ENCODE data around the gene DNAAF3.

DNA sequence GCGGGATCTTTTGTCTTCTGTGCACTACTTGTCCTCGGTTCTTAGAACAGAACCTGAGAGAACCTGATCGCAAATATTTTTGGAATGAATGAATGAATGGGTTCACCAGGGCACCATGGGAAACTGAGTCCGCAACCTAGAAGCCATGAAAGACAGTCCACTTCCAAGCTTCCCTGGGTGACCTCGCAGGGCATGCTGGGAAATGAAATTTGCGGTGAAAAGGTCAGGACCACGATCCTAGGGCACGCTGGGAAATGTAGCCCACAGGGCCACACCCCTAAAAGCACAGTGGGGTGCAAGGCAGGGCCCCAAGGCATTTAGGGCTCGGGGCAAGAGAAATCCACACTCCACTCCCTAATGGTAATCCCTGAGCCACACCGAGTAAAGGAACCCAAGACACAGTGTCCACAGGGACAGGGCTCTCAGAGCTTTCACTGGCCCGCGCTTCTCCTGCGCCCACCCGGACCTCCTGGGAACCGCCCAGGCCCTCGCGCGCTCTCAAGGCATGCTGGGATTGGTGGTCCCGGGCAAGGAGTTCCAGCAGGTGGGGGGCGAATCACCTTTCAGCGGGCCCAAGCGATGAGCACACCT, 47.9 kb downstream of the DNAAF3 start:
- TF ChIP-seq CTCF (conservative IDR thresholded peaks at IDR 0.05; ENCODE audit: low read depth, low read length) = no peak
- no peak for TF ChIP-seq EZH2 (IDR thresholded peaks at IDR 0.05; ENCODE audit: borderline replicate concordance, low read depth, low read length, poor library complexity, severe bottlenecking)

Measured in A673 (cell line).